Mesenchymal stem cell (in vitro differentiated cells and primary cell): ENCODE results near the gene FOXP1.
A peak's percentile ranks its signal among the peaks of the same experiment; 100 is the strongest.

Experiments used
- DNase-seq: peaks from one replicate; pipeline ENCODE4 v3.0.0-alpha.2; 2013
- H2AFZ ChIP-seq: one replicate; pipeline ENCODE4 v1.6.1; 2013; ENCODE audit warnings: low read depth, mild to moderate bottlenecking, control low read depth, inconsistent platforms, low read length, moderate library complexity
- H2AK5ac ChIP-seq: 2 replicates; pipeline ENCODE4 v1.6.1; 2013; ENCODE audit warnings: low read length, moderate library complexity, mild to moderate bottlenecking, inconsistent platforms; ENCODE audit not compliant: severe bottlenecking
- H2BK120ac ChIP-seq: one replicate; pipeline ENCODE4 v1.6.1; 2013; ENCODE audit warnings: low read depth, mild to moderate bottlenecking, inconsistent platforms, low read length, moderate library complexity
- H2BK12ac ChIP-seq, 2 experiments: one replicate each; pipeline ENCODE4 v1.6.1; 2013; ENCODE audit warnings: inconsistent platforms in 2 of 2, low read length in 2 of 2, mild to moderate bottlenecking in 2 of 2, moderate library complexity in 2 of 2, control low read depth in 1 of 2
- H2BK15ac ChIP-seq: one replicate; pipeline ENCODE4 v1.6.1; 2013; ENCODE audit warnings: mild to moderate bottlenecking, low read depth, inconsistent platforms; ENCODE audit not compliant: poor library complexity, severe bottlenecking
- H2BK5ac ChIP-seq: 2 replicates; pipeline ENCODE4 v1.6.1; 2013; ENCODE audit warnings: low read depth, mild to moderate bottlenecking, low read length, control low read depth, inconsistent platforms; ENCODE audit not compliant: poor library complexity, severe bottlenecking
- H3K14ac ChIP-seq, 2 experiments: one replicate each; pipeline ENCODE4 v1.6.1; 2013; ENCODE audit warnings: inconsistent platforms in 2 of 2, low read length in 2 of 2, control low read depth in 1 of 2, mild to moderate bottlenecking in 1 of 2, moderate library complexity in 1 of 2
- H3K18ac ChIP-seq, 2 experiments: one replicate each; pipeline ENCODE4 v1.6.1; 2013; ENCODE audit warnings: inconsistent platforms in 2 of 2, low read length in 2 of 2, control low read depth in 1 of 2, low read depth in 1 of 2, mild to moderate bottlenecking in 1 of 2
- H3K23ac ChIP-seq, 2 experiments: one replicate each; pipeline ENCODE4 v1.6.1; 2013; ENCODE audit warnings: inconsistent platforms in 2 of 2, low read length in 2 of 2, mild to moderate bottlenecking in 2 of 2, moderate library complexity in 2 of 2, control low read depth in 1 of 2
- H3K27ac ChIP-seq: 2 replicates; pipeline ENCODE4 v1.5.1; 2013; ENCODE audit warnings: mild to moderate bottlenecking, moderate library complexity, low read length, control low read depth, inconsistent platforms; ENCODE audit not compliant: poor library complexity, severe bottlenecking
- H3K27me3 ChIP-seq, 2 experiments: 2 replicates each; pipeline versions ENCODE4 v1.6.1 to v1.7.0; 2013; ENCODE audit warnings: low read length in 2 of 2, mild to moderate bottlenecking in 2 of 2, moderate library complexity in 2 of 2, control low read depth in 1 of 2, inconsistent platforms in 1 of 2; ENCODE audit not compliant: control insufficient read depth in 1 of 2, insufficient read depth in 1 of 2
- H3K36me3 ChIP-seq, 2 experiments: 2 replicates each; pipeline versions ENCODE4 v1.6.1 to v1.7.0; 2013; ENCODE audit warnings: low read length in 2 of 2, control low read depth in 1 of 2, inconsistent platforms in 1 of 2, low read depth in 1 of 2, mild to moderate bottlenecking in 1 of 2; ENCODE audit not compliant: insufficient read depth in 2 of 2, control insufficient read depth in 1 of 2
- H3K4ac ChIP-seq, 2 experiments: one replicate each; pipeline ENCODE4 v1.6.1; 2013; ENCODE audit warnings: inconsistent platforms in 2 of 2, low read length in 2 of 2, mild to moderate bottlenecking in 2 of 2, moderate library complexity in 2 of 2, control low read depth in 1 of 2, low read depth in 1 of 2
- H3K4me1 ChIP-seq: 2 replicates; pipeline ENCODE4 v1.6.1; 2013; ENCODE audit warnings: low read depth, low read length, control low read depth; ENCODE audit not compliant: control insufficient read depth, insufficient read depth
- H3K4me2 ChIP-seq: 2 replicates; pipeline ENCODE4 v1.6.1; 2013; ENCODE audit warnings: low read length, mild to moderate bottlenecking, inconsistent platforms; ENCODE audit not compliant: poor library complexity, severe bottlenecking
- H3K4me3 ChIP-seq, 2 experiments: 2 replicates each; pipeline versions ENCODE4 v1.5.1 to v1.7.0; 2013; ENCODE audit warnings: low read length in 2 of 2, mild to moderate bottlenecking in 2 of 2, control low read depth in 1 of 2, low read depth in 1 of 2; ENCODE audit not compliant: insufficient read depth in 1 of 2
- H3K79me1 ChIP-seq: replicated peaks from 2 replicates; pipeline ENCODE4 v1.6.1; 2013; ENCODE audit warnings: mild to moderate bottlenecking, control low read depth, low read length, inconsistent platforms; ENCODE audit not compliant: poor library complexity, severe bottlenecking
- H3K9ac ChIP-seq: 2 replicates; pipeline ENCODE4 v1.7.0; 2013; ENCODE audit warnings: mild to moderate bottlenecking, low read length, moderate library complexity
- H3K9me3 ChIP-seq: 2 replicates; pipeline ENCODE4 v1.7.0; 2013; ENCODE audit warnings: mild to moderate bottlenecking, low read length; ENCODE audit not compliant: control insufficient read depth
- H4K8ac ChIP-seq: one replicate; pipeline ENCODE4 v1.6.1; 2013; ENCODE audit warnings: inconsistent platforms, mild to moderate bottlenecking, low read length, moderate library complexity
- H4K91ac ChIP-seq: one replicate; pipeline ENCODE4 v1.6.1; 2013; ENCODE audit warnings: mild to moderate bottlenecking, low read length, inconsistent platforms
- WGBS: methylation state at CpG from one replicate; pipeline ENCODE4 v1.1.7; 2013; ENCODE audit warnings: mixed read lengths; 5-methylcytosine and 5-hydroxymethylcytosine counted together

The FOXP1 gene

DNA sequence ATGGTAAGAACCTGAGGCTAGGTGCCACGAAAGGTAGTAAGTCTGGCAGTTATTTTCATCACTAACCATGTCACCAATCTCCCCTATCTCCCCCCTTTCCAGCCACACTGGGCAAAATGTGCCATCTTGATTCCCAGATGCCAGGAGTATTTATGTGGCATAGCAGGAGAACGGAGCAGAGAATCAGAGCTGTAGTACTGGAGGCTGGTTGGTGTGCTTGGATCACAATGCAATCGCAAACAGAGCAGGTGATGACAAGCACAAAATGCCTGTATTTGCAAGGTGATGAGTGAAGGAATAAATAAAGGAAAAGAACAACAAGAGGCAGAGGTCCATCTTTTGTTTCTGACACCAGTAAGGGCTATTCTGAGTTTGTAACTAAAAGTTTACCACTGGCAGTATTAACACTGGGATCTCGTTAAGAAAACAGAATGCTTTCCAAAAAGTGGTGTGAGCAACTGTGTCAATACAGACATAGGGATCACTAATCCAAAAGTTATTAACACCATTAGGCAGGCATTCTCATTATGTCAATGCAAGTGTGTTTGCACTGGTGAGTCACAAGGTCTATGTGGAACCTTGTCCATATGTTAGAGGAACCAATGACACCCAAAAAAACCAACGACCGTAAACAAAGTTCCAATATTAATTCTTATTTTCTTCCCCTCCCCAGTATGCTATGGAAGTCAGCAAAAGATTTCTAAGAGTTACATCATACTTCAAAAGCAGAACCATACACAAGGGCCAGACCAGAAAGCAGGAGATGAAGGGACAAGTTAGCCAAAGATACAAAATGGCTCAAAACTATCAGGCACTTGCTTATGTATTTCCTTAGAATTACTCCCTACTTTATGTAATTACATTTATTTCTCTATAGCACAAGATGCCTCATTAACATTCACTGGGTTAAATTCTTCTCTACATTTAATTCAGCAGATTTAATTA lies 556.6 kb downstream of the FOXP1 start:
- peaks cover under 1% of the 10 kb centered on the region for H3K4me1 ChIP-seq
- no peak overlapping the region for H3K23ac ChIP-seq
- H2BK12ac ChIP-seq: no peak overlapping the region
- H2BK5ac ChIP-seq: no peak overlapping the region
- H3K27me3 ChIP-seq: no peaks in the 10 kb centered on the region
- 92% methylated on average over 6 of the region's 6 CpGs for WGBS
- H3K14ac ChIP-seq: no peak overlapping the region
- H4K91ac ChIP-seq: no peak overlapping the region
- no peak overlapping the region for H2BK15ac ChIP-seq
- H2AK5ac ChIP-seq: no peak overlapping the region
- no peaks in the 10 kb centered on the region for H3K9me3 ChIP-seq
- H3K79me1 ChIP-seq: peaks cover 27% of the 10 kb centered on the region
- no peak overlapping the region for H3K4me3 ChIP-seq
- no peak overlapping the region for H2AFZ ChIP-seq
- H3K27ac ChIP-seq: no peak overlapping the region
- H3K4me2 ChIP-seq: no peak overlapping the region
- H3K36me3 ChIP-seq: peaks cover 13 to 92% of the 10 kb centered on the region in 2 experiments
- no peak overlapping the region for H3K18ac ChIP-seq
- H4K8ac ChIP-seq: no peak overlapping the region
- no peak overlapping the region for H3K4ac ChIP-seq
- no peak for DNase-seq
- no peak overlapping the region for H3K9ac ChIP-seq
- H2BK120ac ChIP-seq: no peak overlapping the region

DNA sequence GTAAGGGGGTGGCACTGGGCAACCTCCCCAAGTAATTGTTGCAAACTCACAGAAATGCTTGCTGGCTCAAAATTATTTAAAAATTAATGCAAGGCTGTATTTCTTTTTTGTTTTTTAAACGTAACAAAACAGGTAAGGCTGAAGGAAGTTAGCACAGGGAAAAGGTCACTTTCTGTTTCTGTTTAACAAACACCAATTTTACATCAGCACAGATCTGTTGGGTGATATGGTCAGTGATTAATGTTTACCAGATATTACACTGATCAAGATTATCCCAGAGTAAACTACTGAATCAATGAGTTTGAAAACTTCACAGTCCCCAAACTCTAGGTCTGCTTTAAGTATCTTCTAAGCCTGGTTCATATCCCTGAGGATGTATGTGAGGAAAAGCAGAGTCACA lies 558.0 kb downstream of the FOXP1 start:
- no peak for DNase-seq
- Histone ChIP-seq H3K4me3 (no peak overlapping the region), H3K9me3 (no peaks in the 10 kb centered on the region), H2AK5ac (no peak overlapping the region), H3K4ac (no peak overlapping the region), H3K14ac (no peak overlapping the region), H2BK5ac (no peak overlapping the region), H4K8ac (no peak overlapping the region), H3K27ac (no peak overlapping the region), H2BK15ac (no peak overlapping the region), H3K27me3 (no peaks in the 10 kb centered on the region), H3K79me1 (peaks cover 31% of the 10 kb centered on the region), H2AFZ (no peak overlapping the region), H3K18ac (no peak overlapping the region), H2BK120ac (no peak overlapping the region), H4K91ac (no peak overlapping the region), H3K4me2 (no peak overlapping the region), H3K36me3 (peaks cover 11 to 87% of the 10 kb centered on the region in 2 experiments), H3K23ac (no peak overlapping the region), H2BK12ac (no peak overlapping the region), H3K4me1 (no peaks in the 10 kb centered on the region), H3K9ac (no peak overlapping the region)
- no CpG with 5 or more reads among the region's 1 CpG for WGBS

DNA sequence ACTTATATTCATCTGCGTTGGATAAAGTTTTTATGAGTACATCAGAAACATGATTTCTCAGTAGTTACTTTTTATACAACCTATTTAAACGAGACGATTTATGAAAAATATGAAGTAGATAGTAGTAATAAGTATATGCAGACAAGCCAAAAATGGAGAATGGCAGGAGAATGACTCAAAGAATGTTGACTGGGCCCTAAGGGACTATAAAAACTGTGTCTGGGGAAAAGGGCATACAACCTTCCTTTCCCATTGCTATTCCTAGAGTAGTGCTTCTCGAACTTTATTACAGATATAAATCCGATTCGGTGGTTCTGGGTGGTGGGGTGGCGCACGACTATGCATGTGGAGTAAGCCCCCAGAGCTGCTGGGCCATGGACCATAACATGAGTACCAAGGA lies 558.5 kb downstream of the FOXP1 start:
- no peak overlapping the region for H2BK15ac ChIP-seq
- no peak overlapping the region for H2BK120ac ChIP-seq
- H2BK12ac ChIP-seq: no peak overlapping the region
- 95% methylated on average over 7 of the region's 8 CpGs for WGBS
- H3K9me3 ChIP-seq: no peaks in the 10 kb centered on the region
- no peak overlapping the region for H3K4ac ChIP-seq
- H3K14ac ChIP-seq: no peak overlapping the region
- H3K9ac ChIP-seq: no peak overlapping the region
- peaks cover 30% of the 10 kb centered on the region for H3K79me1 ChIP-seq
- H3K4me2 ChIP-seq: no peak overlapping the region
- H2AFZ ChIP-seq: no peak overlapping the region
- H3K18ac ChIP-seq: no peak overlapping the region
- no peak overlapping the region for H2AK5ac ChIP-seq
- no peaks in the 10 kb centered on the region for H3K27me3 ChIP-seq
- no peak overlapping the region for H3K4me3 ChIP-seq
- H4K8ac ChIP-seq: no peak overlapping the region
- H3K23ac ChIP-seq: no peak overlapping the region
- no peaks in the 10 kb centered on the region for H3K4me1 ChIP-seq
- no peak overlapping the region for H4K91ac ChIP-seq
- no peak overlapping the region for H3K27ac ChIP-seq
- H3K36me3 ChIP-seq: peaks cover 11 to 83% of the 10 kb centered on the region in 2 experiments
- no peak for DNase-seq
- H2BK5ac ChIP-seq: no peak overlapping the region

DNA sequence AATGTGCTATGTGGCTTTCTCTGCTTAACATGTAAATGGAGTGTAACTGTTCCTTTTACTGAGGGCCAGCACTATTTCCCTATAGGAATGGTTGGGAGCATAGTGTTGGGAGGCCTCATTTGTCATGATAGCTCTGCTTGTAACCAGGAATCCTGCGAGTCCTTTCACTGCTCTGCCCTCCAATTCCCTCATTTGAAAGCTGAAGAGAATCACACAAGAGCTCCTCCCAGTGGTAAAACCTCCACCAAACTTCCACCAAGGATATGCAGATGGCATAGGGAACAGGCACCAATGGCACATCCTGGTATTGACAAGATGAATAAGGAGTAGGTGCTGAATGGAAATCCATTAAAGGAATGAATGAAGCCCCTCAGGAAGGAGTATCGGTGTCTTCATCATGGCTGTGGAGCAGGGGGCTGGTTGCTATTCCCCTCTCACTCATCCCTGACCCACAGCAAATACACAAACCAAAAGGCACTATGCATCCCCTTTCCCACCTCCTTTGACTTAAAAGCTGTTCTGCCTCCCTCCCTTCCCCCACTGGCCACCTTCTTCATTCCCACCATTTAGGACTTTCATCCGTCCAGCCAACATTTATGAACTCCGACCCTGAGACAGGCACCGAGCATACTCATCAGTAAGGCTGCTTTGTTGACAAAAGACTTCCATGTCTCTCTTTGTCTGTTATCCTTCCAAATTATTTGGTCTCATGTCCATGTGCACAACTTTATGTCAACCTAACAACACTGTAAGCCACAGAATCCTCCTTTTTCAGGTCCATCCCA lies 560.8 kb downstream of the FOXP1 start:
- H3K14ac ChIP-seq: no peak overlapping the region
- no peaks in the 10 kb centered on the region for H3K9me3 ChIP-seq
- peaks cover 8 to 75% of the 10 kb centered on the region in 2 experiments for H3K36me3 ChIP-seq
- 79% methylated on average over 5 of the region's 5 CpGs for WGBS
- no peak overlapping the region for H3K23ac ChIP-seq
- H2BK12ac ChIP-seq: peak overlapping the region in 1 of 2 experiments; percentile 15
- H3K27me3 ChIP-seq: no peaks in the 10 kb centered on the region
- peaks cover 29% of the 10 kb centered on the region for H3K79me1 ChIP-seq
- no peak overlapping the region for H3K18ac ChIP-seq
- H2AK5ac ChIP-seq: no peak overlapping the region
- H2AFZ ChIP-seq: no peak overlapping the region
- H3K4me3 ChIP-seq: no peak overlapping the region
- H3K27ac ChIP-seq: no peak overlapping the region
- H4K8ac ChIP-seq: no peak overlapping the region
- no peak overlapping the region for H2BK5ac ChIP-seq
- H3K4me1 ChIP-seq: no peaks in the 10 kb centered on the region
- H3K4ac ChIP-seq: no peak overlapping the region
- DNase-seq: no peak
- H2BK120ac ChIP-seq: no peak overlapping the region
- no peak overlapping the region for H2BK15ac ChIP-seq
- H3K9ac ChIP-seq: no peak overlapping the region
- no peak overlapping the region for H4K91ac ChIP-seq
- no peak overlapping the region for H3K4me2 ChIP-seq
